ENCODE data around the gene PPTC7.

DNA sequence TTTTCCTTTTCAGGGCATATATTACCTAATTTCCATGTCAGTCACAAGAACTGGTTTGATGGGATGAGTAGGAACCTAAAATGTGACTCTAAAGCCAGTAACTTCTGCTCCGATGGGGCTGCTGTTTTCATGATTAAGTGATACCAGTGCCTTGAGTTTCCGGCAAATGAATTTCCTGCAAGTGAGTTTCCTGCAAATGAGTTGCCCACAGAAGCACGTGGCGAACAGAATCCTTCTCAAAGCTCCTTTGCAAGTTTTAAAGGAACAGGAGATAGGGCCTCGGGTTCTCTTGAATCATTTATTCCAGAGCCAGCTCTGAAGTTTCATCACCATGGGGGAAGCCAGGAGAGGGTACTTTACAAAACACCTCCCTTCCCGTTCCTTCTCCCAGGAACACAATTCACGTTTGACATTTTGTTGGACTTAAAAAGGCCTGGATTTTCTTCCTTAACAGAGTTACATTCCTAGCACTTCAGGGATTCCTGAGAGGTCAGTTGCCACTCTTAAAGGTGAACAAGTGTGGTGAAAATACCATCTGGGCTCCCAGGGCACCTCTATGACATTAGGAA lies 2.2 kb upstream of the PPTC7 start:
- no peak for TF ChIP-seq POLR2A (IDR thresholded peaks at IDR 0.05; ENCODE audit: low read length)
- TF ChIP-seq GATA1 (IDR thresholded peaks at IDR 0.05; ENCODE audit: low read depth, low read length): no peak
